ENCODE data around the gene RRAS2.
"Not testable (repeated sequence)": the region's sequence is repeated elsewhere in the genome, so short reads cannot be mapped to it uniquely, and the experiment has no call there.

Gene RRAS2

GRCh38 chr11:14370496-14370895 is 11.5 kb upstream of the RRAS2 start:
- no peak for DNase-seq

- DNase-seq: no peak
Observed at GRCh38 chr11:14369598-14369997, 10.6 kb upstream of the RRAS2 start.

GRCh38 chr11:14366936-14367335 is 8.0 kb upstream of the RRAS2 start:
- DNase-seq: no peak

- DNase-seq: no peak
Observed at GRCh38 chr11:14364322-14364721, 5.3 kb upstream of the RRAS2 start.

DNA sequence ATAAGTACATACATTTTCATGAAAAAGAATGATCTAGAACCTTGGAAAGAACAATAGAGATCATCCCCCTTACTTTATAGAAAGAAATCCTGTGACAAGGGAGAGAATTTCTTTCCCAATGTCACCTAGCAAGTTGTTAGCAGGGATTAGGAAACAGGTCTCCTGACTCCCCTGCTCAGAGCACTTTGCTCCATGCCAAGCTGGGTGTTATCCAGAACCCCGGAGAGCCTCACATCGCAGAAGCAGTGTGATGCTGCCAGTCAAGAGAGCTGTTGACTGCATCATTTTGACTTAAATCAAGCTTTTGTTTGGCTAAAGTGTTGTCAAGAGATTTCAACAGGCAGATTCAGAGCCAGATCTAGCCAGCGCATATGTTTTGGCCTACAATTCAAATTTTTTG is 3.6 kb upstream of the RRAS2 start:
- DNase-seq: no peak

DNA sequence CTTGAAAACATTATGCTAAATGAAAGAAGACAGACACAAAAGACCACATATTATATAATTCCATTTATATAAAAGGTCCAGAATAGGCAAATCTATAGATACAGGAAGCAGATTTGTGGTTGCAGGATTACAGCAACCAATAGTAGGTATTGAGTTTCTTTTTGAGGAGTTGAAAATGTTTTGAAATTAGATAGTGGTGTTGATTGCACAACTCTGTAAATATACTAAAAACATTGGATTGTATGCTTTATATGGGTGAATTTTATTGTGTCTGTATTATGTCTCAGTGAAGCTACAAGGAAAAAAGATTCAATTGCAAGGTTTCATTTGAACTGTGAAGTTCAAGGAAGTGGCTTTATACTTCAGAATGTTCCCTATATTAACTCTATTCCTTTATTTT is 3.0 kb upstream of the RRAS2 start:
- DNase-seq: no peak

DNA sequence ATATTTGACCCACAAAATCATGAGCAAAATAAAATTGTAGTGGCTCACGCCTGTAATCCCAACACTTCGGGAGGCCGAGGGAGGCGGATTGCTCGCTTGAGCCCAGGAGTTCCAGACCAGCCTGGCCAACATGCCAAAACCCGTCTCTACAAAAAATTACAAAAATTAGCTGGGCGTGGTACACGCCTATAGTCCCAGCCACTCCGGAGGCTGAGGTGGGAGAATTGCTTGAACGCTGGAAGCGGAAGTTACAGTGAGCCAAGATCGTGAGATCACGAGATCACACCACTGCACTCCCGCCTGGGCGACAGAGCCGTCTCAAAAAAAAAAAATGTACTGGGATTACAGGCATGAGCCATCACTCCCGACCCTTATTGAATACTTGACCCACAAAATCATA is 2.0 kb upstream of the RRAS2 start:
- no peak for DNase-seq

DNA sequence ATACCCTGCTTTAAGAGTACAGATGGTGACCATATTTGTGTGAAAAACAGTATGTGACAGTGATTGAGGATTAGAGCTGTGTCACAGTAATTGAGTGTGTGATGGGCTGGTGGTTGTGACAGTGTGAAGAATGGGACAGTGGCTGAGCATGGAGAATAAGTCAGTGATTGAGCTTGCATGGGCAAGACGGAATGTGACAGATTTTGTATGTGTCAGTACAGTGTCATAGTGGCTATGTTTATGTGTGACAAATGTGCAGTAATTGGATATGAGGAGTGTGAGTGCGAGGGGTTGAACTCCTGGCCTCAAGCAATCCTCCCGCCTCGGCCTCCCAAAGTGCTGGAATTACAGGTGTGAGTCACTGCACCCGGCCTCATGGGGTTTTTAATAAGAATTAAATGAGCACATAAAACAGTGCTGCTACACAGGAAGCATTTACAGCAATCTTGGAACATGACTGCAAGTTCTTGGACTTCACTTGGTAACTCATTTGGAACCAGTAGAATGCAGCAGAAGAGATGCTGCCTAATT is 583 bp upstream of the RRAS2 start:
- no peak for DNase-seq

DNA sequence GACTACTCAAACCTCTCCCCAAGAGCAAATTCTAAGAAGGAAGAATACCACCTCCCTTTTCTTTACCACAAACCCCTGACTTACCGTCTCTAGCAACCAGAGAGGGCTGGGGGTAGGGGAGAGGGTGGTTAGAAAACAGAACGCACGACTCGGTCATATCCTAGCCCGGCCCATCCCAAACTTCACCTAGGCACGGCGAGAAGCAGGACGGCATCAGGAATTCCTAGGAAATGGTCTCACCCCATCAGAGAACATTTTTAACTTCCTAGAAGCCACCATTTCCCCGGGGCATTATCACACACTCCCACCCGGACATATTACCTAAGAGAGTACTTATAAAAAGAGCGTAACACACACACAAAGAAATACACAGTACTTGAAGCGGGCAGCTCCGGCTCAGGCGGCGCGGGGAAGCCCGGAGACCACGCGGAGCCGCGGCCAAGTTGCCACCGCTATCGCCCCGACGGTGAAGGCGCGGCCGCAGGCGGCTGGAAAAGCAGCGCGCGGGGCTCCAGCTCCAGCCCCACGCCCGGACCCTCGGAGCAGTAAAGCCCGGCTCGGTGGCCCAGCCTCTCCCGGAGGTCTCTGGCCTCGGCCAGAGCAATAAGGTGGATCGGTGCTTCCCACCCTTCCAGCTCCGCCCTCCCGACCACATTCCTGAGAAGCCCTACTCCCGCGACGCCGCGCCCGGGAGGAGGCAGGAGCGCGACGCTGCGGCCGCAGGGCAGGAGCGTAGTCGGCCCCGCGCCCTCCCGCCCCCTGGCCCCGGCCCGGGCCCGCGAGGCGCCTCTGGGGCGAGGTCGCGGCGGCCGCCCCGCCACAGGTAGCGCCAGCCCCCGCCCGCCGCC is 878 bp downstream of the RRAS2 start:
- DNase-seq: peak; percentile 74

GRCh38 chr11:14356342-14356741 is 2.6 kb downstream of the RRAS2 start:
- no peak for DNase-seq

GRCh38 chr11:14354604-14355003 is 4.4 kb downstream of the RRAS2 start:
- not testable (repeated sequence) for DNase-seq

DNA sequence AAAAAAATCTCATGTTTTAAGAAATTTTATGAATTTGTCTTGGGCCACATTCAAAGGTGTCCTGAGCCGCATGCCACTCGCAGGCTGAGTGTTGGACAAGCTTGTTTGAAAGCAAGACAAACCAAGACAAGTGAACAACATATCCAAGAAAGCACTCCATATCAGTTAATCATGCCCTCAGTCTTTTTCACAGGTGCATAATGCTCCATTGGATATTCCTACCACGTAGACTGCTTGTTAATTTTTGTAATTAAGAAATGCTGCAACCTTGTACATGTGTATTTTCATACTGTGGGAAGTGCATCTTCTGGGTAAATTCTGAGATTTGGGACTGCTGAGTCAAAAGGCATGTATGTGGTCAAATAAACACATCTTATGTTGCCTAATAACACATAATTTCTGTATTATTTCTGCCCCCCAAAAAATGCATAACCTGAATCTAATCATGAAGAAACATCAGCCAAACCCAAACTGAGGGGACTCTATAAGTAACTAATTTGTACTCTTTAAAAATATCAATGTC is 8.2 kb downstream of the RRAS2 start:
- DNase-seq: no peak

DNA sequence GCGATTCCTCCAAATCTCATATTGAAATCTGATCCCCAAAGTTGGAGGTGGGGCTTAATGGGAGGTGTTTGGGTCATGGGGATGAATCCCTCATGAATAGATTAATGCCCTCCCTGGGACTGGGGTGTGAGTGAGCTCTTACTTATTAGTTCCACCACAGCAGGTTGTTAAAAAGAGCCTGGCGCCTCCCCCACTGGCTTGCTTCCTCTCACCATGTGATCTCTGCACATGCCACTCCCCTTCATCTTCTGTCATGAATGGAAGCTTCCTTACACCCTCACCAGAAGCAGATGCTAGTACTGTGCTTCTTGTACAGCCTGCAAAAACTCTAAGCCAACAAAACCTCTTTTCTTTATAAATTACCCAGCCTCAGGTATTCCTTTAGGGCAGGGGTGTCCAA is 8.8 kb downstream of the RRAS2 start:
- no peak for DNase-seq

GRCh38 chr11:14347991-14348390 is 11.0 kb downstream of the RRAS2 start:
- DNase-seq: no peak

DNA sequence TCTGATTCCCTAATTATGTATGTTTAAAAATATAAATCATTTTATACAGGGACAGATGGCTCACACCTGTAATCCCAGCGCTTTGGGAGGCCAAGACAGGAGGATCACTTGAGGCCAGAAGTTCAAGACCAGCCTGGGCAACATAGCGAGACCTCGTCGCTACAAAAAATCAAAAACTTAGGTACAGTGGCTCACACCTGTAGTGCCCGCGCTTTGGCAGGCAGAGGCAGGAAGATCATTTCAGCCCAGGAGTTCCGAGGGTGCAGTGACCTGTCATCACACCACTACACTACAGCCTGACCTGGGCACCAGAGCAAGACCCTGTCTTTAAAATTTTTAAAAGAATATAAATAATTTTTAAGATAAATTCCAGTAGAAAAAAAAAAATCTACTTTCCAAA is 11.5 kb downstream of the RRAS2 start:
- no peak for DNase-seq

DNA sequence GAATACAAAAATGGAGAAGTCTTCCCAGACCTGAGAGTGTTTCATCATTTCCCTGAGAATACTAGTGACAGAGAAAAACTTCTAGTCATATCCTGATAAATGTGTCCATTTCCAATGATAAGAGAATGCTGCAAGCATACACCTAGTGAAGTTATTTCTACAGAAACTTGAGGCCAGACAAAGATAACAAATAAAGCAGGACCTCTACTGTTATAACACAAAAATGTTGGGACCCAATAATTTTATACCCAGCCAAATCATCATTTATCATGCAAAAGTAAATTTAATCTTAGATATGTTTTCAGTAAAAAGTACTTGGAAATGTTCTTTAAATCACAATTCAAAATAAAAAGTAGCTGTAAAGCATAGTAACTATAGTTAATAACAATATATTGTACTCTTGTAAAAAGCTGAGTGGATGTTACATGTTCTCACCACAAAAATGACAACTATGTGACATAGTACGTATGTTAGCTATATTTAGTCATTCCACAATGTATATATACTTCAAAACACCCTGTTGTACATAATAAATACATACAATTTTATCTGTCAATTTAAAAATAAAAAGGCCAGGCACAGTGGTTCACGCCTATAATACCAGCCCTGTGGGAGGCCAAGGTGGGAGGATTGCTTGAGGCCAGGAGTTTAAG is 12.6 kb downstream of the RRAS2 start:
- no peak for DNase-seq

DNA sequence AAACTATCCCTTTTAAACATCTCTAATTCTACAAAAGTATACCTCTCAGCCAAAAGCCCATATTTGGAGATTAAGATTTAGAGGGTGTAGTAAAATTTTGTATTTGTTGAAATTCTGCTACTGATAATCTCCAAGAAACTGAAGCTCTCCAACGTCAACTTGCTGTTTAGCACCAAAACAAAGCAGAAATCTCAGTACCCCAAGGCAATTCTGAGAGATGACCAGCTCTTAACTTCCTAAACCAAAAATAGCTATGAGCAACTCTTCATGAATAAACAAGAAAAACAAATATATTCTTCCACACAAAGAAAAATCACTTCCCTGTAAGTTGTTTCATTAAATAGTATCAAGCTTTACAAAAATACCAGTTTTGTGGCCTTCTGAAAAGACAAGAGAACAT is 13.3 kb downstream of the RRAS2 start:
- no peak for DNase-seq

DNA sequence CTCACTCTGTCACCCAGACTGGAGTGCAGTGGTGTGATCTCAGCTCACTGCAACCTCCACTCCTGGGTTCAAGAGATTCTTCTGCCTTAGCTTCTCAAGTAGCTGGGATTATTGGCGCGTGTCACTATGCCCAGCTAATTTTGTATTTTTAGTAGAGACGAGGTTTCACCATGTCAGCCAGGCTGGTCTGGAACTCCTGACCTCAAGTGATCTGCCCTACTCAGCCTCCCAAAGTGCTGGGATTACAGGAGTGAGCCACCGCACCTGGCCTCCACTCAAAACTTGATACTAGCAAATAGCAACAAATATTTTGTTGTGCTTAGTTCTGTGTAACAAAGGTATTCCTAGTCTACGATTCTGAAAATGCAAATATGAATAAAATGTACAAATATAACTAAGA is 14.0 kb downstream of the RRAS2 start:
- DNase-seq: not testable (repeated sequence)

- DNase-seq: no peak
Observed at GRCh38 chr11:14342906-14343305, 16.1 kb downstream of the RRAS2 start.

DNA sequence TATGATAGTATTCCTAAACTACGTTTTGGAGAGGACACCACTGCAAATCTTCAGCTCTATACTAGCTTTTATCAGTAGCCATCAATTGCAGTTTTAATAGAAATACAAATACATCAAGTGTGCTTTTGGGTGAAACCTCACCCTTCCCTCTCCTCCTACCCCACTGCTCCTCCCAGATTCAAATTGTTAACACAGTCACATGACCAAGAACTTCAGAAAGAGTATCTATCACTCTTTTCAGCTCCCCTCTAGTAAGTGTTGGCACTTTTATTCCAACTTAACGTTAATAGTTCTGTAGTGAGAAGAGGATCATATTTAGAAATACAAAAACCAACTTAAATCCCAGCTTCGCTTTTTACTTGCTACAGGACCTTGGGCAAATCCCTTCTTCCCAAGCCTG is 17.0 kb downstream of the RRAS2 start:
- no peak for DNase-seq

- no peak for DNase-seq
Observed at GRCh38 chr11:14340721-14341120, 18.3 kb downstream of the RRAS2 start.

DNA sequence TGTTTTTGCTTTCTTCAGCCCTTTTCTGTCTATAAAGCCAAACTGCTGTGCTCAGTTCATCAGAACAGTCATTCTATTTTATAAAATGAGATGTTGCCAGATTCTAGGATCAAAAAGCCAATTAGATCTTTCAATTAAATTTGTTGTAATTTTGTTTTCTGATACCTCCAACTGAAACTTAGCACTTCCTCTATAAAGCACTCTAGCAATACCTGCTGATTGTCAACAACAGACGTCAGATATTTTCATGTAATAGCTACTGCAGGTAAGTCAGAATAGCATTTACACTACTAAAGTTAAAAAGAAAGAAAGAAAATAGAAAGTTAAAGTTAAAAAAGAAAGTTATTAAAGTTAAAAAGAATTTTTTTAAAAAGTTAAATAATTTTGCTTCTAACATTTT is 19.6 kb downstream of the RRAS2 start:
- no peak for DNase-seq

GRCh38 chr11:14336507-14337503 is 22.2 kb downstream of the RRAS2 start:
- no peak for DNase-seq

All from activated effector memory CD4-positive, alpha-beta T cell treated with anti-CD3 and anti-CD28 coated beads, Interleukin-2, amount 50 U/mL, for 16 hours (primary cell).